Fibroblast of skin of left quadriceps (primary cell): ENCODE results near the gene ZDHHC9.

ENCODE experiments used
- DNase-seq, 2 experiments: peaks; one replicate each; pipeline ENCODE4 v3.0.0-alpha.2; 2013; ENCODE audit warnings: low read depth in 2 of 2

Gene ZDHHC9

DNA sequence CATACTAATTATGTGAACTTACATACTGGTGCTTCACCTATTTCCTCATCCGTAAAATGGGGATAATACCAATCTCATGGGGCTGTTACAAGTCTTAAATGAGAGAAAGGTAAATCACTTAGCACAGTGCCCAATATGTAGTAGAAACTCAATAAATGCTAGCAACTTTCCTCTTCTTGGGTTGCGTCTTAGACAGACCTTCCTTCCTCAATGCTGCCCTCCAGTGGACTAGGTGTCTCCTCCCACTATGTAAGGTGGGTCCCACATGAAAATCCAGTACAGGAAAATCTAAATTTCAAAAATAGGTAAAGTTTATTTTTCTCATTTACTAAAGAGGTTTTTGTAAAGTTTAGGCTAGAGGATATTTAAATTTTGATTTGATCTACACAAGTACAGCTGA, 20.6 kb downstream of the ZDHHC9 start:
- DNase-seq: no peak

DNA sequence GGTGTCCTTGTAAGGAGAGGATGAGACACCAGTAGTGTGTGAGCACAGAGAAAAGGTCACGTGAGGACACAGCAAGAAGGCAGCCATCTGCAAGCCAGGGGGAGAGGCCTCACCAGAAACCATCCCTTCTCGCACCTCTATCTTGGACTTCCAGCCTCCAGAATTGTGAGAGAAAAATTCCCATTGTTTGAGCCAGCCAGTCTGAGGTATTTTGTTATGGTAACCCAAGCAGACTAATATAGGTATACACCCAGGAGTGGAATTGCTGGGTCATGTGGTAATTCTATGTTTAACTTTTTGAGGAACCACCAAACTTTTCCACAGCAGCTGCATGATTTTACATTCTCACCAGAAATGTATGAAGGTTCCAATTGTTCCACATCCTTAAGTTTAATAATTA, 25.6 kb downstream of the ZDHHC9 start:
- DNase-seq: no peak

DNA sequence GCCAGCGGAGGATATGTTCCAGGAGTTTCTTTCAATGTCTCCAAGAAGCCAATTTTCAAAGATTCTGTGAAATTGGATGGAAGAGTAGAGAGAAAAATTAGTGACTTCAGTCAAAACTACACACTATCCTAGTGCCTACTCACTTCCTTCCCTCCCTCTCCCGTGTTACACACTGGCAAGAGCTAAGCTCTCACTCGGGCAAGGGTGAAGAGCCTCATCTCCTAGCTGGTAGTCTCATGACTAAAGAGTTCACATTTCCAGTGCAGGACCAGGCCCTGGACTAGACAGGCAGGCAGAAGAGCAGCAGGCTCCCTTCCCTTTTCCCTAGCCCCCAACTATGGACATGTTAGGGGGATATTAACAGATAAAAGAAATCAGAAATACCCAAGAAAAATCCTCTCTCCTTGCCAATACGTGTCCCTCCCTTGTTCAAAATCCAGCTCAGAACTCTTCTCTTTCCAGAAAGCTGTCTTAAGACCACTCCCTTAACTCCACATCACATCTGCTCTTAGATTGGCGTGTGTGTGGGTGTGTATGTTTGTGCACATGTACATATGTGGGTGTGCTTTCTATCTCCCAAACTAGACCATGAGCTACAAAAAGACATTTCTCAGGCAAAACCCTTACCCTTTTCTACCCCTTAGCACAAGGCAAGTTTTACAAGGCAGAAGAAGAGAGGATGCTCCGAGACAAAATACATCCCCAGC, 29.9 kb downstream of the ZDHHC9 start:
- DNase-seq: no peak

DNA sequence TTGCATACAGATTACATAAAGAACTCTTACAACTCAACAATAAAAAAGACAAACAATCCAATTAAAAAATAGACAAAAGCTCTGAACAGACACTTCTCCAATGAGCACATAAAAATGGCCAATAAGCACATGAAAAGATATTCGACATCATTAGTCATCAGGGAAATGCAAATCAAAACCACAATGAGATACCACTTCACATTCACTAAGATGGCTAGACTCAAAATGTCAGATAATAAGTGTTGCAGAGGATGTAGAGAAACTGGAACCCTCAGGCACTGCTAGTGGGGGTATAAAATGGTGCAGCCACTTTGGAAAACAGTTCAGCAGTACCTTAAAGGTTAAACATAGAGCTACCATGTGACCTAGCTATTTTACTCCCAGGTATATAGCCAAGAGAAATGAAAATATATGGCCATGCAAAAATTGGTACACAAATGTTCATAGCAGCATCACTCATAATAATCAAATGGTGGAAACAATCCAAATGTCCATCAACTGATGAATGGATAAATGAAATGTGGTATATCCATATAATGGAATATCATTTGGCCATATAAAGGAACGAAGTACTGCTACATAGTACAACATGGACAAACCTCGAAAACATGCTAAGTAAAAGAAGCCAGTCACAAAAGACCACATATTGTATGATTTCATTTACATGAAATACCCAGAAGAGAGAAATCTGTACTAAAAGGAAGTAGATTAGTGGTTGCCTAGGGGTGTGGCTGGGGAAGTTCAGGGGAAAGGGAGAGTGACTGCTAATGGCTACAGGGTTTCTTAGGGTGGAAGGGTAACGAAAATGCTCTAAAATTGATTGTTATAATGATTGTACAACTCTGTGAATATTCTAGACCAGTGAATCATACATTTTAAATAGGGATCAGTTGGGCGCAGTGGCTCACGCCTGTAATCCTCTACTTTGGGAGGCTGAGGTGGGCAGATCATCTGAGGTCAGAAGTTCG, 34.6 kb downstream of the ZDHHC9 start:
- DNase-seq: no peak

DNA sequence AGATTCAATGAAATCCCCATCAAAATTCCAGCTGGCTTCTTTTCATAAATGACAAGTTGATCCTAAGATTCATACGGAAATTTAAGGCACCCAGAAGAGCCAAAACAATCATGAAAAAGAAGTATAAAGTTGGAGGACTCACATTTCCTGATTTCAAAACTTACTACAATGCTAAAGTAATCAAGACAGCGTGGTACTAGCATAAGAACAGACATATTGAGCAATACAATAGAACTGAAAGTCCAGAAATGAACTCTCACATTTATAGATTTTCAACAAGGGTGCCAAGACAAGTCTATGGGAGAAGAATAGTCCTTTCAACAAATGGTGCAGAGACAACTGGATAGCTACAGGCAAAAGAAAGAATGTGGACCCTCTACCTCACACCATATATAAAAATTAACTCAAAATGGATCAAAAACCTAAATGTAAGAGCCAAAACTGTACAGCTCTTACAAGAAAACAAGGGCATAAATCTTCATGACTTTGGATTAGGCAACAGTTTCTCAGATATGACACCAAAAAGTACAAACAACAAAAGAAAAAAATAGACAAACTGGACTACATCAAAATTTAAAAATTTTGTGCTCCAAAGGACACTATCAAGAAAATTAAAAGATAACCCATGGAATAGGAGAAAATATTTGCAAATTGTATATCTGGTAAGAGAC, 35.4 kb downstream of the ZDHHC9 start:
- no peak for DNase-seq

DNA sequence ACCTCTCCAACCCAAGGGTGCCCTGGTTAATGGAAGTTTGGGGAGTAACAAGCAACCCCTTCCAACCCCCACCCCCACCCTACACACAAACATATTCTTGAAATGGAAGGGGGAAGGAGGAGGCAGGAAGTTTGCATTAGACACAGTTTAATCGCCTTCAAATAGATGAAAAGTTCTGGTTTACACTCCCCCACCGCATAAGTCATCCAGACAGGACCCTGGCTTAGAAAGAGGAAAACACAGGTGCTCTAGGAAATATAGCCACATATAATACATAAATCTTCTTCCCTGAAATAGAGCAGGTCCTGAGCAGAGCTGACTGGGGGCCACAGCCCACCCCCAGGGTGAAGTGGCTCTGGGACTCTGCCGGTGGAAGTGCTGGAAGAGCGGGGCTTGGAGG, 38.9 kb downstream of the ZDHHC9 start:
- DNase-seq: no peak

DNA sequence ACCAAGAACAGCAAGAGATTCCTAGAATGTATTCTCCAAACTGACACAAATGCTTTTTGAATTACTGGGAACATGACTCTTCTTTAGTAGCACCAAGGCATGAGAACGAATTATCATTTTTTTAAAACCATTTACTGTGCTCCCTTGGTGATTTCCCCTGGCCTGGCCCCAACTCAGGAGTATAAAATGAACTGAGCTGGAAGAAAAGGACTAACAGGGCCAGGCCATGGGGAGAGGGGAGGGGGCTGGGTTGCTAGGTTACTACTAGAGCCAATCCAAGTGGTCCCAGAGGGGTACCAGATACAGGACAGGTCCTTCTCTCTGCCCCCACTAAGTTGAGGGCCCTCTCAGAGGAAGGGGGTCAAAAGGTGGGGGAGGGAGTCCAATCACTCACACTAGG, 40.8 kb downstream of the ZDHHC9 start:
- DNase-seq: no peak

DNA sequence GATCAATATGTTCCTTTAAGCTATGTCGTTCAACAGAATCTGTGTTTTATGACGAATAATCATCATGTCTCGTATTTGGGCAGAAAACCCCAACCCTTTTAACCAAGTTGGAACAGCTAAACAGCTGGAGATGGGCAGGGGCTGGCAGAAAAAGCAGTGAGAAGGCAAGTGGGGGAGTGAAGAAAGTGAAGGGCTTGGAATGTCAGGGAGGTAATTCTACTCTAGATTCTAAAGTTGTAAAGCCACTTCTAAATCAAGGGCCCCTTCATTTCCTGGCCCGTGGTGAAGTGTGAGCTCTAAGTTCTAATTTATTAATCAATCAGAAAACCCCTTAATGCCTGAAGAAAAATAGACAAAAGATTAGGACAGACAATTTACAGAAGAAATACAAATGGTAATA, 43.5 kb downstream of the ZDHHC9 start:
- no peak for DNase-seq

DNA sequence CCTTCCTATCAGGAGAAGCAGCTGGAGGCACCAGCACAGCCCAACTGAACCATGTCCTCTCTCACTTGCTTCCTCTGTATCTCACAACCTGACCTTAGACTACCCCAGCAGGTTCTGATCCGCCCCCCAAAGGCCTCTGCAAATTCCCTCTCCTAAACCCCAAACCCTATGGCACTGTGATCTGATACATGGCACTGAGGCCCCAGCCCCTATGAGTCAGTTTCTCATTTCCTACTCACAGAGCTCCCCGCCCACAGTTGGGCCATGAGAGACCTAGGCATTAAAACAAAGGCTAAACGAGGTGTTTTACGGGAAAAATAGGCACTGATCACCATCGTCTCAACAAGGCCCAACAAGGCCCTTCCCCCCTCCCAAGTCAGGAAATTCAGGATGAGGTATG, 44.8 kb downstream of the ZDHHC9 start:
- DNase-seq: no peak

DNA sequence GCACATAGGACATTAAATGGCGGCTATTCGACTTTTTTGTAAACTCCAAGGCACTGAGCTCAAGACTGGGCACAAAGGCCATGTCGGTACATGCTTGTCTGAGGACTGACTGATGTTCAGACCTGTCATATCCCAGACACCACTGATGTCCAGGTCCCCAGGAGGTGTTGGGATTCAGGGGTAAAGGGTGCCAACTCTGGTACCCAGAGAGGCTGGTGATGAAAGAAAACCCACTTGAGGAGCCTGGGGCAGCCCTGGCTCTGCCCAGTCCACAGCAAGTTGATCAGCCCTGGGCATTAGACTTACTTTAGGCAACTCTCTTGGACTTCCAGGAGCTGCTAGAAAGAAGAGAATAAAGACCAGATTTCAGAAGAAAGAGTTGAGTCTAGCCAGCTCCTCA, 45.2 kb downstream of the ZDHHC9 start:
- DNase-seq: no peak

DNA sequence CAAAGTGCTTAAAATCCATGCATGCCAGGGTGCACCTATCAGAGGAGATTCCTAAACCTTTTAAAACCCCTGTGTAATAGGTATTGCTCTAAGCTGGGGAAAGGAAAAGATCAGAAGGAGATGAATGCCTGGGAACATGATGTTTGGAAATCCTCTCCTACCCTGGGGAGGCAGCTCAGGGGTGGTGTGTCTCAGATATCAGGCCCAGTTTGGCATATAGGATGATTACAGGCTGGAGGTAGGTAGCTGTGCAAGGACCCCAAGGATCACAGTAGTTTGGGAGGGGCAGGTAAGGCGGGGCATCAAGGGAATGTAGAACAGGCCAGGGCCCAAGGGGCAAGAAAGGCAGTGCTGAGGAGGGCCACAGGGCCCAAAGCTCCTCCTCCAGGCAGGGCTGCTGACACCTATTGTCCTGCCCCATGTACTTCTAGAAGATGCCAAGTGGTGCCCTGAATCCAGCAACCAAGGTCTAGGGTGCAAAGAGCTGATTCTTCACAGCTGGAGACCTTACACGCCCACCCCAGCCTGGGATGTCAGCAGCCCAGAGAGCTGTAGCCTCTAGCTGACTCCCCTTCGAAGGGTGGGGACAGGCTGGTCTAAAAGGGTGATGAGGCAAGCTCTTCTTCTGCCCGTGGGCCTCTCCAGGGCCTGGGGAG, 46.3 kb downstream of the ZDHHC9 start:
- no peak for DNase-seq

DNA sequence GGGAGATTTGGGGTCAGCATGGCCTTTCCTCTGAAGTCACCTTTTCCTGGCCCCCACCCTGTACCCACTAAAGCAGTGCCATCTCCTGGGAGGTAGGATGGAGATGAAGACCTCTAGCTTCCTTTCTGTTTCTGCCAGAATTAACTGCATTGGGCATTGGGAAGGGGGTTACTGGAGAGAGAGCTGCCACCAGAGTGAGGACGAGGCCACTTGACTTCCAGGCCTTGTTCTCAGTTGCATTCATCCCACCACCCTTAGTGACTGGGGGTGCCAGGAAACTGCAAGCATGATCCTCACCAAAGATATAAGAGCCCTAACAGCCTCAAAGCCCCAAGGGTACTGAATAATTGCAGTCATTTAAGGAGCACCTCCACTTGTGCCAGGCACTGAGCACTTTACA, 48.1 kb downstream of the ZDHHC9 start:
- DNase-seq: no peak

DNA sequence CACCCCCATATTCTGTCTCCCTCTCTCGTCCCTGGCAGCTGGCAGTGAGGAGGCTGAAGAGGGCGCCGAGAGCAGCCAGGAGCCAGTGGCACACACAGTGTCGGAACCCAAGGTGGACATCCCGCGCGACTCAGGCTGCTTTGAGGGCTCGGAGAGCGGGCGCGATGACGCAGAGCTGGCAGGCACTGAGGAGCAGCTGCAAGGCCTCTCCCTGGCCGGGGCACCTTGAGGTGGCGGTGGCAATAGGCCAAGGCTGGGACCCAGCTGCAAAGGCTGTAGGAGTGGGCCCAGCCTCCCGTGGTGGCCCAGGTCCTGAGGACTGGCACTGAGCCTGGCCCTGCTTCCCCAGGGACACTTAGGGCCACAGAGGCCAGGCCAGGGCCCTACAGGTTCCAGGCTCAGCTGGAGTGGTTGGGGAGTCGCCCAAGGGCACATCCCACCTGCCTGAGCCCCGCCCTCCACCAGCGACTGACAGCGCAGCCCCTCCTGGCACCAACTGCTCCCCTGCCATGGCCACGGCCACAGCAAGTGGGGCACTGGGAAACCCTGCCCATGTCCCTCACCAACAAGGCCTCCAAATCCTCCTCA, 50.0 kb downstream of the ZDHHC9 start:
- no peak for DNase-seq

DNA sequence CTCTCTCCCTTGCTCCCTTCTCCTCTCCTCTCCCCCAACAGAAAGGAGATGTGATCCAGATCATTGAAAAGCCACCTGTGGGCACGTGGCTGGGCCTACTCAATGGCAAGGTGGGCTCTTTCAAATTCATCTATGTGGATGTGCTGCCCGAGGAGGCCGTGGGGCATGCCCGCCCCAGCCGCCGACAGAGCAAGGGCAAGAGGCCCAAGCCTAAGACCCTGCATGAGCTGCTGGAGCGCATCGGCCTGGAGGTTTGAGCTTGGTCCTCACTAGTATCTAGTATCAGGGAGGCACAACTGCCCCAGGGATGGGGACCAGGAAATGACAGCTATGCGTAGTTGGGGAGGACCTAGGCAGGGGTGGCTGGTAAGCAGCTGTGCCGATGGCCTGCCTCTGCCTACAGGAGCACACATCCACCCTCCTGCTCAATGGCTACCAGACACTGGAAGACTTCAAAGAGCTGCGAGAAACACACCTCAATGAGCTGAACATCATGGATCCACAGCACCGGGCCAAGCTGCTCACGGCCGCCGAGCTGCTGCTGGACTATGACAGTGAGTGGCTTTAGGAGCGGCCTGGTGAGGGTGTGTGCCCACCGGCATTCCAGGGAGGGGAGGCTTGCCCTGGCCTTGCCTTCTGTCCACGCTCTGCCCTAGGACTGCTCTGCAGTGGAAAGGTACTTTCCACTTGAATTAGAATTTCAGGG, 50.9 kb downstream of the ZDHHC9 start:
- DNase-seq: no peak

DNA sequence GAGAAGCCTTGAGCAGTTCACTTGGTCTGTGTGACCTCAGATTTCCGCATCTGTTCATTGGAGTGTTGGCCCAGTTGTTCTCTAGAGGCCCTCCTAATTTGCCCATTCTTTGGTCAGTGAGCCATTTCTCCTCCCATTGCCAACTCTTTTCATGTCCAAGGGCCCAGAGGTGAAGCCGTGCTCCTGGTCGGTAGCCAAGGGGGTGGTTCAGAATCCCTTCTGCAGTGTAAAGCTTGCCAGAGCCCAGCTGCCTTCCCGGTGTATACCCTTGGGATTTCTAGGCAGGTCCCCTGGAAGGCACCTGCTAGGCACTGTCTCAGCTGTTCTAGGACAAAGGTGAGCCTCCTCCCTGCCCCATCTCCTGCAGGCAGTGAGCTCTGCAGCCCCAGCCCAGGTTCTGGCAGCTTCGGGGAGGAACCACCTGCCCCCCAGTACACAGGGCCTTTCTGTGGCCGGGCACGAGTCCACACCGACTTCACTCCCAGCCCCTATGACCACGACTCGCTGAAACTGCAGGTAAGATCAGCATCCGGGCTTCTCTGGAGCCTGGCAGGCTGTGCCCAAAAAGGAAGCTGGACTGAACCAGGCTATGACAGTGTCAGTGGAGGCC, 51.6 kb downstream of the ZDHHC9 start:
- DNase-seq: no peak

DNA sequence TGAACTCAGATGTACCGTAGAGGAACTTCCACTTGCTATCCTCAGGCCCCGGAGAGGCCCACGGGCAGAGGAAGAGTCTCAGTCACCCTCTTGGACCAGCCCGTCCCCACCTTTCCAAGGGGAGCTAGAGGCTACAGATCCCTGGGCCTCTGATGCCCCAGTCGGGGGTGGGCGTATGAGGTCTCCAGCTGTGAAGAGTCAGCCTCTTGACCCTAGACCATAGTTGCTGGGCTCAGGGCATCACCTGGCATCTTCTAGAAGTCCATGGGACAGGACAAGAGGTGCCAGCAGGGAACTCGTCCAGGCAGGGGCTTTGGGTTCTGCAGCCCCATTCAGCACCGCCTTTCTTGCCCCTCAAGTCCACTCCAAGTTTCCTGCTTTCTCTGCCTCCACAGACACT, 52.4 kb downstream of the ZDHHC9 start:
- DNase-seq: no peak

DNA sequence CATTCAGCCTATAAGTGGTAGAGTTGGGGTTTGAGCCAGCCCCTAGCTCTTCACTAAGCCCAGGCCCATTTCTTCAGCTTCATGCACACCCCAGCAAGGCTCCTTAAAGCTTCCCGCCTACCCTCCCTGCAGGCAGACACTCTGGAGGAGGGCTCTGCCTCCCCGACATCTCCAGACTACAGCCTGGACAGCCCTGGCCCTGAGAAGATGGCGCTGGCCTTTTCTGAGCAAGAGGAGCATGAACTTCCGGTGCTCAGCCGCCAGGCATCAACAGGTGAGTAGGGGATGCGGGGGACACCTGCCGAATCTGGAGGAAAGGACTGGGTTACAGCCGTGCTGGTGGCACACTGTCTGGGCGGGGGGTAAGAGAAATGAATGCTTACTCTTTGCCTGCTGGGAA, 52.9 kb downstream of the ZDHHC9 start:
- no peak for DNase-seq

DNA sequence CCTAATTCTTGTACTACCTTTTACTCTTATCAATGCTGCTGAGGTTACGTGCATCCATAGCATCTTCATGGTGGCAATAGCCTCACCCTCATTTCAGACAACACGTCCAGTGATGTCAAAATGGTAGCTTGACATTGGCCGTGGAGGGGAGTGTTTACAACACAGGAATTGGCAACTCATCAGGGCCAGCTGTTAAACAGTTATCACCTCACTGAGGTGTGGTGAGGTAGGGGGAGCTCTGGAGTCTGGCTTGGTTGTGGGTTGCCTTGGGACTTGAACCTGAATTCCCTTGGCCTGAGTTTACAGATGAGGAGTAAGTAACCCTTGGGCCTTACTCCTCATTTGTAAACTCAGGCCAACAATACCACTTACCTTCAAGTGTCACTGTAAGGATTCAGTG, 53.5 kb downstream of the ZDHHC9 start:
- DNase-seq: no peak

DNA sequence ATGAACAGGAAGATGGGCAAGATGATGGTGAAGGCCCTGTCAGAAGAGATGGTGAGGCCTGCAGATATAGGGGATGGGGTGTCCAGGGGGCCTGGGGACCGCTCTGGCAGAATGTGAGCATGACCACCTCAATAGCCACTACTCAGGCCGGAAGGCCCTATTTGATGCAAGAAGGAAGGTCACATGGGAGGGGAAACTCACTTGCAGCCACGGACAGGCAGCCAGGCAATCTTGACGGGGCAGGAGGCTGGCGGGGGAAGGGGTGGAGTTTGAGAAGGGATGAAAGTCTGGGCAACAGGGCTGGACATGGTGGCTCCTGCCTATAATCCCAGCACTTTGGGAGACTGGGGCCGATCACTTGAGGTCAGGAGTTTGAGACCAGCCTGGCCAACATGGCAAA, 55.2 kb downstream of the ZDHHC9 start:
- no peak for DNase-seq

DNA sequence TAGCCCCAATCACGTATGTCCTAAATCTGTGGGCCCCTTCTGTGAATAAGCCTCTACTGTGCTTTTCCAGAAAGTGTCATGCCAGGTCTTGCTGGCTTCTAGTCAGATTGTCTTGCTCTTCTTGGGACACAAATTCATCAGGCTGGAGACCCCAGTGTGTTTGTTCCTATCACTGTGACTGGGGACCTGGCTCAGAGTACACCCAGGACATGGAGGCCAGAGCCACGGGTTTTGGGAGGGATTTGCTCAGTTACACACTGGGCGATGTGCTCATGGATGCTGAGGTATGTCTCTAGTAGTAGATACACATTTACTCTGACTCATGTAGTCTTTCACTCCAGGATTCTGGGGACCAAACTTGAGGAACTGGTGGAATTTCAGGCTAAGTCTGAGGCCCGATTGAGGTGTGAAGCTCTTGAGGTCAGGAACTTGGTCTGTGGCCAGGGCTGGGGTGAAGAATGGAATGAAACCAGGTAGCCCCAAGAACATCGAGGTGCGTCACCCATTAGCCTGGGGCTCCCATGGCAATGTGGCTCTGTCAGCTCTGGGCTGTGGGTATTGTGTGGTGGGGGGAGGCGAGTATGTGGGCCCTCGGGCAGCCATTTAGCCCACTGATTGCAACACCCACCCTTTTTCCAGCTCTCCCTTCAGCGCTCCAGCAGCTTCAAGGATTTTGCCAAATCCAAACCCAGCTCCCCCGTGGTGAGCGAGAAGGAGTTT, 56.2 kb downstream of the ZDHHC9 start:
- no peak for DNase-seq
